GM12891 (cell line): ENCODE measurements around the gene USP10.

ENCODE experiments used
- PAX5 ChIP-seq: IDR thresholded peaks from 2 replicates; pipeline ENCODE4 v1.6.1; 2011; ENCODE audit warnings: low read length, moderate library complexity, mild to moderate bottlenecking; ENCODE audit not compliant: insufficient read depth, severe bottlenecking
- POLR2A ChIP-seq: IDR thresholded peaks from 2 replicates; pipeline ENCODE4 v1.6.1; 2011; ENCODE audit warnings: low read depth, low read length, control low read depth
- POLR2AphosphoS5 ChIP-seq: IDR thresholded peaks from 2 replicates; pipeline ENCODE4 v1.6.1; 2011; ENCODE audit warnings: low read depth, low read length, control low read depth
- POU2F2 ChIP-seq: IDR thresholded peaks from 2 replicates; pipeline ENCODE4 v1.6.1; 2011; ENCODE audit warnings: low read depth, mild to moderate bottlenecking, control low read depth, low read length, moderate library complexity
- SPI1 ChIP-seq: IDR thresholded peaks from 2 replicates; pipeline ENCODE4 v1.6.1; 2011; ENCODE audit warnings: low read depth, low read length, control low read depth
- TAF1 ChIP-seq: IDR thresholded peaks from 2 replicates; pipeline ENCODE4 v1.6.1; 2011; ENCODE audit warnings: low read depth, low read length, control low read depth

DNA sequence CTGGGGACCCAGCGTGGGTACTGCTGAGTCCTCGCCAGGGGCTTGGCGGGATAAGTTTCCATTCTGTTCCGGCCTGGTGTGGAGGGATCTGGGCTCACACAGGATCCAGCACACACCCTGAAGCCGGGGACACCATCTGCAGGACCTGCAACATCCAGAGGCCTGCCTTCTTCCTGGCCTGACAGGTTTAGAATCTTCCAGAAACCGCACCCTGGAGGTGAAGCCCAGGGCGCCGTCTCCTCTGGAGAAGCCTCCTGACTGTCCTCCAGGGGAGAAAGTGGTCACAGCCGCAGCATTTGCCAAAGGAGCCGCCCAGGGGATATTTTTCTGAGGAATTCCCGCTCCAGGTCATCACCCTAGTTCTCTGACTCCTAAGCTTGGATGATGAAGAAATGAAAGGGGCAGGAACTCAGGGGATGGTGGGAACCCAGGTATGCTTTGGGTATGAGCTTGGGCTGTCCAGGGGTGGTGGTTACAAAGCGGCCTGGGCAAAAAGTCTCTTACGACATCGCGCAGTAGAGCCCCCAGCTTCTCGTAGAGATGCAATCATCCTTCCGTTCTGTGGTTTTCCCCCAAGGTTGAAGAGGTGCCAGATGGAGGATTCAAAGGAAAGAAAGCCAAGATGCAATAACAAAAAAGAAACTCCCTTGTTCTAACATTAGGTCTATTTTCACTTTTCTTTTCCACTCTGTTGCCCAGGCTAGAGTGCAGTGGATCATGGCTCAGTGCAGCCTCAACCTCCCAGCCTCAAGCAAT lies 110.9 kb downstream of the USP10 start:
- no peak for TF ChIP-seq POLR2A
- no peak for TF ChIP-seq SPI1
- TF ChIP-seq TAF1 = no peak
- no peak for TF ChIP-seq POLR2AphosphoS5
- TF ChIP-seq POU2F2 = no peak
- no peak for TF ChIP-seq PAX5
